B cell (primary cell): ENCODE measurements around the gene ORM1. TPM values are rescaled to one million over a fixed set of nuclear protein-coding genes. Genes with fewer than 3 reads are reported as not detected.
A peak's percentile ranks its signal among the peaks of the same experiment; 100 is the strongest.

Experiments used
- ATAC-seq: fragments of 200-7000 bp; cut with Tn5 transposase; one replicate; pipeline ENCODE4 v1.10.0; 2021; ENCODE audit warnings: low read depth, mild to moderate bottlenecking, moderate number of reproducible peaks, moderate library complexity
- CTCF ChIA-PET: fragments of 350-600 bp; sonication (Branson Sonifier 250); formaldehyde crosslinking; loops from one replicate; lab custom pipeline; 2021; ENCODE audit warnings: antibody characterized with exemption, inconsistent platforms; lab: Charles Lee
- POLR2A ChIA-PET: fragments of 350-600 bp; sonication (Branson Sonifier 250); formaldehyde crosslinking; loops from one replicate; lab custom pipeline; 2021; ENCODE audit warnings: antibody characterized with exemption; lab: Charles Lee
- DNase-seq: peaks from one replicate; pipeline ENCODE4 v3.0.0; 2013
- H2AFZ ChIP-seq: 2 replicates; pipeline ENCODE4 v1.6.1; 2012; ENCODE audit warnings: mild to moderate bottlenecking, low read depth, low read length; ENCODE audit not compliant: insufficient read depth, poor library complexity, severe bottlenecking
- H3K27ac ChIP-seq, 2 donors: 1 replicate in 1 of 2; 2 replicates in 1 of 2; pipeline ENCODE4 v1.5.1; 2012 to 2013; ENCODE audit warnings: low read length in 2 of 2, mild to moderate bottlenecking in 2 of 2, moderate library complexity in 1 of 2
- H3K27me3 ChIP-seq, 4 experiments: fragments of 200-600 bp in 1 of 4; sonication (generic) in 1 of 4; replicated peaks in 1 of 4; 1 replicate in 2 of 4; 2 replicates in 2 of 4; pipeline versions ENCODE4 v1.6.1 to v1.7.0; 2013 to 2016; ENCODE audit warnings: low read length in 3 of 4, mild to moderate bottlenecking in 2 of 4, mixed read lengths in 1 of 4, moderate library complexity in 1 of 4; ENCODE audit not compliant: insufficient read depth in 4 of 4, control insufficient read depth in 3 of 4; ENCODE audit errors: control extremely low read depth in 1 of 4
- H3K36me3 ChIP-seq, 2 experiments: replicated peaks in 1 of 2; 1 replicate in 1 of 2; 2 replicates in 1 of 2; pipeline versions ENCODE4 v1.6.1 to v1.7.1; 2013; ENCODE audit warnings: low read length in 1 of 2; ENCODE audit not compliant: insufficient read depth in 2 of 2, control insufficient read depth in 1 of 2; ENCODE audit errors: control extremely low read depth in 1 of 2, extremely low read depth in 1 of 2
- H3K4me1 ChIP-seq, 2 donors: fragments of 200-600 bp in 1 of 2; sonication (generic) in 1 of 2; 1 replicate in 1 of 2; 2 replicates in 1 of 2; pipeline versions ENCODE4 v1.5.1 to v1.6.1; 2013 to 2017; ENCODE audit warnings: low read length in 2 of 2; ENCODE audit not compliant: control insufficient read depth in 2 of 2, insufficient read depth in 2 of 2
- H3K4me2 ChIP-seq: replicated peaks from 2 replicates; pipeline ENCODE3; 2012; ENCODE audit warnings: mild to moderate bottlenecking, low read depth, low read length; ENCODE audit not compliant: poor library complexity, severe bottlenecking
- H3K4me3 ChIP-seq, 5 experiments: fragments of 200-600 bp in 1 of 5; sonication (generic) in 1 of 5; 1 replicate in 3 of 5; 2 replicates in 2 of 5; pipeline versions ENCODE4 v1.5.1 to v1.7.0; 2011 to 2016; ENCODE audit warnings: low read length in 4 of 5, mild to moderate bottlenecking in 4 of 5, low read depth in 2 of 5, control low read depth in 1 of 5, moderate library complexity in 1 of 5; ENCODE audit not compliant: insufficient read depth in 1 of 5; ENCODE audit errors: control extremely low read depth in 1 of 5, extremely low read depth in 1 of 5
- H3K79me2 ChIP-seq: fragments of 200-600 bp; sonication (generic); one replicate; pipeline ENCODE4 v1.6.0; 2016; ENCODE audit warnings: low read length; ENCODE audit not compliant: control insufficient read depth, insufficient read depth
- H3K9ac ChIP-seq: fragments of 200-600 bp; sonication (generic); 2 replicates; pipeline ENCODE4 v1.6.1; 2017; ENCODE audit warnings: mild to moderate bottlenecking, low read length, moderate library complexity
- H3K9me3 ChIP-seq, 3 donors: one replicate each; pipeline versions ENCODE4 v1.6.1 to v1.7.1; 2013; ENCODE audit warnings: low read length in 2 of 3; ENCODE audit not compliant: control insufficient read depth in 2 of 3, insufficient read depth in 1 of 3; ENCODE audit errors: control extremely low read depth in 1 of 3
- H4K20me1 ChIP-seq: 2 replicates; pipeline ENCODE4 v1.6.0; 2012; ENCODE audit warnings: mild to moderate bottlenecking, low read length; ENCODE audit not compliant: insufficient read depth, control insufficient read depth, poor library complexity, severe bottlenecking
- H3K27ac Mint-ChIP-seq: one replicate; pipeline ENCODE4 v1.8.0; 2021; ENCODE audit warnings: mixed read lengths
- H3K27me3 Mint-ChIP-seq: one replicate; pipeline ENCODE4 v1.8.0; 2021; ENCODE audit warnings: mixed read lengths
- H3K4me1 Mint-ChIP-seq: one replicate; pipeline ENCODE4 v1.8.0; 2021; ENCODE audit warnings: mixed read lengths
- H3K4me3 Mint-ChIP-seq: one replicate; pipeline ENCODE4 v1.8.0; 2021; ENCODE audit warnings: mixed read lengths
- H3K9me3 Mint-ChIP-seq: one replicate; pipeline ENCODE4 v1.8.0; 2022; ENCODE audit warnings: mixed read lengths; ENCODE audit not compliant: insufficient read depth
- CTCF ChIP-seq: fragments of 200-600 bp; IDR thresholded peaks from one replicate; pipeline ENCODE4 v1.8.0; 2022; ENCODE audit warnings: antibody characterized with exemption, mild to moderate bottlenecking
- EZH2 ChIP-seq: IDR thresholded peaks from 2 replicates; pipeline ENCODE4 v1.6.1; 2012; ENCODE audit warnings: borderline replicate concordance, low read depth, mild to moderate bottlenecking, moderate library complexity, low read length; ENCODE audit not compliant: insufficient read depth, poor library complexity, severe bottlenecking
- WGBS: methylation state at CpG from one replicate; pipeline ENCODE4 v1.1.5; 2013; ENCODE audit warnings: missing lambda C conversion rate; ENCODE audit not compliant: insufficient coverage; 5-methylcytosine and 5-hydroxymethylcytosine counted together
- intact Hi-C: fragments of 100-400 bp; cut with micrococcal nuclease; formaldehyde crosslinking; loops from one replicate; pipeline ENCODE4 v1.10.0; 2022
- polyA plus RNA-seq: library from polyadenylated mRNA; depleted of rRNA; stranded (reverse); fragments of >200 nt; gene quantifications from 2 replicates; pipeline ENCODE4 v1.2.3, GENCODE V29; 2012
- total RNA-seq, 2 donors: library from RNA; stranded (reverse); fragments of 120-200 nt in 1 of 2; gene quantifications; 1 replicate in 1 of 2; 2 replicates in 1 of 2; pipeline versions ENCODE4 v1.2.3 to v1.2.4, GENCODE V29; 2013 to 2022

ORM1 gene
- total and polyA plus RNA-seq, 2 donors (not counting 1 experiment from before 2014, with no cell fraction given): 0.13 TPM; not detected in 1

- peaks cover 80% of the 10 kb centered on the region for H3K79me2 ChIP-seq
- H3K27me3 Mint-ChIP-seq: no peaks in the 10 kb centered on the region
- H3K4me1 Mint-ChIP-seq: peaks cover 84% of the 10 kb centered on the region
- ATAC-seq (peak; percentile 50), DNase-seq (peak; percentile 74)
- peaks cover 3% of the 10 kb centered on the region for H3K9me3 Mint-ChIP-seq
- peak overlapping the region; percentile 90 for H3K27ac Mint-ChIP-seq
- H3K27ac ChIP-seq: peak overlapping the region; percentile 80
- H3K27me3 ChIP-seq: no peaks in the 10 kb centered on the region
- no peaks in the 10 kb centered on the region for H3K9me3 ChIP-seq
- peak overlapping the region; percentile 71 for H3K4me3 Mint-ChIP-seq
- peak overlapping the region; percentile 19 for H3K9ac ChIP-seq
- ChIA-PET CTCF (interaction anchor here (0.6 to 3.4 kb wide), 9 partner anchors 11 to 121 kb away, joined by 3 to 34 read pairs (median 4); partner anchors contain the start of gene AKNA), POLR2A (interaction anchor here (0.7 to 8.6 kb wide), 5 partner anchors 12 to 31 kb away, joined by 3 to 108 read pairs (median 5); partner anchors contain the start of gene AKNA)
- no peak overlapping the region for H2AFZ ChIP-seq
- peaks cover 88 to 99% of the 10 kb centered on the region in 2 donors for H3K4me1 ChIP-seq
- peaks cover 6 to 85% of the 10 kb centered on the region in 2 experiments for H3K36me3 ChIP-seq
- intact Hi-C loops: no loop called here
- H3K4me2 ChIP-seq: peak overlapping the region; percentile 72
- H3K4me3 ChIP-seq: peak overlapping the region in 3 of 5 experiments; percentile 9 to 45 (median 23)
- peaks cover 11% of the 10 kb centered on the region for H4K20me1 ChIP-seq
- no peak for TF ChIP-seq EZH2
- no peak for TF ChIP-seq CTCF
- WGBS: 2% methylated on average over 6 of the region's 10 CpGs
These were observed 43.6 kb downstream of the ORM1 start for GRCh38 chr9:114366334-114367128.

- peaks cover 3% of the 10 kb centered on the region for H4K20me1 ChIP-seq
- peak overlapping the region; percentile 80 for H3K27ac ChIP-seq
- peaks cover 96 to 99% of the 10 kb centered on the region in 2 donors for H3K4me1 ChIP-seq
- no peak for TF ChIP-seq EZH2
- no peak for TF ChIP-seq CTCF
- H3K27me3 Mint-ChIP-seq: no peaks in the 10 kb centered on the region
- no peaks in the 10 kb centered on the region for H3K27me3 ChIP-seq
- peaks cover 5 to 85% of the 10 kb centered on the region in 2 experiments for H3K36me3 ChIP-seq
- no peaks in the 10 kb centered on the region for H3K9me3 ChIP-seq
- DNase-seq (no peak), ATAC-seq (no peak)
- H3K4me2 ChIP-seq: peak overlapping the region; percentile 72
- peak overlapping the region in 2 of 5 experiments; percentile 23 to 45 for H3K4me3 ChIP-seq
- H3K9me3 Mint-ChIP-seq: peaks cover 3% of the 10 kb centered on the region
- ChIA-PET POLR2A (interaction anchor here (0.6 to 8.6 kb wide), 7 partner anchors 10 to 743 kb away, joined by 3 to 108 read pairs (median 3); partner anchors contain the start of gene AKNA), CTCF (interaction anchor here (0.6 to 3.4 kb wide), 10 partner anchors 13 to 38 kb away, joined by 3 to 34 read pairs (median 4); partner anchors contain the start of gene AKNA)
- 76% methylated on average over 5 of the region's 6 CpGs for WGBS
- peaks cover 93% of the 10 kb centered on the region for H3K4me1 Mint-ChIP-seq
- peak overlapping the region; percentile 19 for H3K9ac ChIP-seq
- no peak overlapping the region for H2AFZ ChIP-seq
- peaks cover 71% of the 10 kb centered on the region for H3K79me2 ChIP-seq
- peak overlapping the region; percentile 71 for H3K4me3 Mint-ChIP-seq
- peak overlapping the region; percentile 90 for H3K27ac Mint-ChIP-seq
- intact Hi-C loops: no loop called here
These were observed 44.5 kb downstream of the ORM1 start for GRCh38 chr9:114367366-114367765.
